ENCODE data around the gene PPIP5K1.

Gene PPIP5K1

DNA sequence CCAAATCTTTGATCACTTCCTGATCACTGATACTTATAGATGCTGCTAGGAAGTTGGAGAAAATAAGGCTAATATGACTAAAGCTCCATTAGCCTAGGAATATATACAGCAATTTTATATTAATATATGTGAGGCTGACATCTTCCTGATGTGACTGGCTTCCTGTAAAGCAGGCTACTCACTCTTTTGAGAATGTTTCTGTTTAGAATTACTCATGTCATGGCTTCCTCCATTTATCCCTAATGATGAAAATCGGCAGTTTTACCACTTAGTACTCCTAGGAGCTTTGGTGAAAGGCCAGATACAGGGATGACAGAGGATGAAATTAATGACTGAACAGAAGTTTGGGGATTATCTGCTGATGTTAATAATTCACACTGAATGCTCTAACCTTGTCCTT lies 76.5 kb downstream of the PPIP5K1 start:
- Histone ChIP-seq H3K27ac (no peak overlapping the region), H3K9me3 (no peaks in the 10 kb centered on the region), H3K27me3 (no peaks in the 10 kb centered on the region), H3K36me3 (no peaks in the 10 kb centered on the region), H3K4me3 (no peak overlapping the region), H3K4me1 (peaks cover 0 to 45% (median 36%) of the 10 kb centered on the region in 4 donors)
- intact Hi-C loops (cut with DNase I; ENCODE audit: low total_unique reads): loop anchor here (10.0 kb wide), 1 partner anchor 261 kb away; the partner anchor contains the start of gene ELL3
- TF ChIP-seq, protein P1, sequence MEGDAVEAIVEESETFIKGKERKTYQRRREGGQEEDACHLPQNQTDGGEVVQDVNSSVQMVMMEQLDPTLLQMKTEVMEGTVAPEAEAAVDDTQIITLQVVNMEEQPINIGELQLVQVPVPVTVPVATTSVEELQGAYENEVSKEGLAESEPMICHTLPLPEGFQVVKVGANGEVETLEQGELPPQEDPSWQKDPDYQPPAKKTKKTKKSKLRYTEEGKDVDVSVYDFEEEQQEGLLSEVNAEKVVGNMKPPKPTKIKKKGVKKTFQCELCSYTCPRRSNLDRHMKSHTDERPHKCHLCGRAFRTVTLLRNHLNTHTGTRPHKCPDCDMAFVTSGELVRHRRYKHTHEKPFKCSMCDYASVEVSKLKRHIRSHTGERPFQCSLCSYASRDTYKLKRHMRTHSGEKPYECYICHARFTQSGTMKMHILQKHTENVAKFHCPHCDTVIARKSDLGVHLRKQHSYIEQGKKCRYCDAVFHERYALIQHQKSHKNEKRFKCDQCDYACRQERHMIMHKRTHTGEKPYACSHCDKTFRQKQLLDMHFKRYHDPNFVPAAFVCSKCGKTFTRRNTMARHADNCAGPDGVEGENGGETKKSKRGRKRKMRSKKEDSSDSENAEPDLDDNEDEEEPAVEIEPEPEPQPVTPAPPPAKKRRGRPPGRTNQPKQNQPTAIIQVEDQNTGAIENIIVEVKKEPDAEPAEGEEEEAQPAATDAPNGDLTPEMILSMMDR (IDR thresholded peaks at IDR 0.05): no peak
- DNase-seq: no peak

DNA sequence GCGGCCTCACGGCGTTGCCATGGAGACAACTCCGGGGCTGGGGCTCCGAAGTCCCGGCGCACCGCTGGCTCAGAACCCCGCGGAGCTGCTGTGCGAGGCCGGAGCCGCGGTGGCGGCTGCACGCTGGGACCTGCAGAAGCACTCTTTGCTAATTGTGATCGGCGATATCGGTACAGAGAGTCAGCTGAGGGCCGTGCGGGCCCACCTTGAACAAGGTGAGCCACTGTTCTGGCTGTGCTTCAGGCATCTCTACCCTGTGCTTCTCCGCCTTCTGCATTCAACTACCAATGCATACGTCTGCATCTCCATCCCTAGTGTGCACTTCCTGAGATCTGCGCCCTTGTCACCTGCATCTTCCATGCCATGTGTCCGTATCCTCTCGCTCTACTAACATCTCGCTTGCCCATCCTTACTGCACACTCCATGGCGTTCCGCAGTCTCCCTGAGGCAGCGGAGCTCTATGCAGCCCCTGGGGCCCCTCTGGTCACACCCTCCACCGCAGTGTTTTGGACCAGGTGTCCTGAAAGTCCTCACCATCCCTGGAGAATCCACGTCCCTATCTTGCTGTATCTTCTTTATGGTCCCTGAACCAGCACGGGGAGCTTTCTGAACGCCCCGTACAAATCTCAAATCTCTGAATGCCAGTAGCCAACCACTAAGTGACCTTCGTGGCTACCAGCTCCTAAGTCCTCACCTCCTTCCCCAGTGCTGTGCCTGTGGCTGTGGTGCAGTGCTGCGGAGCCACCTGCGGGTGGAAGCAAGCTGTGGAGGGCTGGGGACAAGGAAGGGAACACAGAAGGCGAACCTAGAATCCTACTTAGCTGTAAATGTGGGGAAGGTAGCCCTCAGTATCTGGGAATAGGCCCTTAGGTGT lies 78.8 kb downstream of the PPIP5K1 start:
- peak overlapping the region in 1 of 2 donors; percentile 44 for H3K27ac ChIP-seq
- intact Hi-C loops (cut with DNase I; ENCODE audit: low total_unique reads): loop anchor here (10.0 kb wide), 1 partner anchor 264 kb away; the partner anchor contains the start of gene ELL3

DNA sequence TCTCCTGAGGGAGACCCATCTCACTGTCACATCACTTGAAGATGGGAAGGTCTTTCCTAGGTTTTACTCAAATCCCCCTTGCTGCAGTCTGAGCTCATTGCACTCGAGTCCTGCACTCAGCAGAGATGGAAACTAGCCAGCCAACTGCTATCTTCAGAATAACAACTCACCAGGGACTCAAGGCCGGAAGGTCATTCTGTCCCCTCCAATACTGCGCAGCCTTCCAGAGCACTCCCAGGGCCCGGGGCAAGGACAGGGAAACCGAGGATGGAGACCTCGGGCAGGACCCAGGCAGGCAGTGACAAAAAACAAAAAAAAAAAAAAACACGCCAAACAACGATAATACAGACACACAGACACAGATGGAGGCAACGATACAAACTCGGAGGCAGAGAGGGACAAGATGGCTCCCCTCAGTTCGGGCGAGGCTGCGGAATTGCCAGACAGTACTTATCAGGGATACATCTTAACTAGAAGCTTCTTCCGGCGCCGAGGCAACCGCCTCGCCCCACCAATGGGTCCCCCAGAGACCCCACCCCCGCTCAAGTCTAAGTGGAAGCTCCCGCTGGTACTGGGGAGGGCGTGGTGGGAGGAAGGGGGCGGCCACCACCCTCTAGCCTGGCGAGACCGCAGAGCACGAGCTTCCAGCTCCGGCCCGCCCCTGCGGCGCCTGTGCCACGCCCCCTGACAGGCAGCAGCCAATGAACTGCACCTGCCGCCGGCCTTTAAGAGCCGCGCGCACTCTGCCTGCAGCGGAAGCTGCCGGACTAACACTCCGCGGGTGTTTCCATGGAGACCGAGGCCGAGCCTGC lies 79.6 kb downstream of the PPIP5K1 start:
- H3K9me3 ChIP-seq: no peaks in the 10 kb centered on the region
- peak overlapping the region; percentile 64 to 65 for H3K4me3 ChIP-seq
- H3K36me3 ChIP-seq: no peaks in the 10 kb centered on the region
- DNase-seq: peak; percentile 98 to 99
- TF ChIP-seq, protein P1 (IDR thresholded peaks at IDR 0.05): peak; percentile 23 to 39
- H3K27ac ChIP-seq: peak overlapping the region; percentile 80 to 81
- intact Hi-C loops (cut with DNase I; ENCODE audit: low total_unique reads): loop anchor here (1.0 to 10.0 kb wide), 2 partner anchors 17 to 264 kb away; partner anchors contain the start of genes ELL3 and TP53BP1
- H3K27me3 ChIP-seq: no peaks in the 10 kb centered on the region
- peaks cover 0 to 24% (median 16%) of the 10 kb centered on the region in 4 donors for H3K4me1 ChIP-seq

More for the DNA sequence above, 78.8 kb downstream of the PPIP5K1 start:
- Histone ChIP-seq H3K9me3 (no peaks in the 10 kb centered on the region), H3K27me3 (no peaks in the 10 kb centered on the region), H3K4me3 (peak overlapping the region; percentile 64 to 65), H3K4me1 (peaks cover 0 to 31% (median 23%) of the 10 kb centered on the region in 4 donors), H3K36me3 (no peaks in the 10 kb centered on the region)
- TF ChIP-seq, protein P1 (IDR thresholded peaks at IDR 0.05): peak in 1 of 2 experiments; percentile 6
- DNase-seq: peak in 1 of 2 donors; percentile 54

DNA sequence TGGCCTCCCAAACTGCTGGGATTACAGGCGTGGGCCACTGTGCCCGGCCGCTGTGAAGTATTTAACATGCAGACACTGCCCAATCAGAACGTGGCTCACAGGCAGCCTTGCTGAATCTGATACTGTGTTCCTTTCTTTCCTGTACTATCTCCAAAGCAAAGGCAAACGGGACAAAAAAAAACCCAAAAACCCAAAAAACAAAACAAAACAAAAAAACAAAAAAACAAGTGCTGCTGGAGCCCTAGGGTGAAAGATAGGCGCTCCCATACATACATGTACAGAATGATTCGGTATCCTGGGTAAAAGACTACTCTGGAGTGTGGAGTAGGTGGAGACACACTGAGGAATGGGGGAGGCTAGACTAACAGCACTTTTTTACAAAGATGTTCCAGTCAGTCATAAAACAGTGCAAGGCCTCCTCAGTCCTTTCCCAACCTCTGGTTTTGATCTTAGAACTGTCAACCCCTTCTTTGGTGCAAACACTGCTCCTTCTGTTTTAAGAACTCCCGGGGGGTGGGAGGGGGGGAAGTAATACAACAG lies 80.3 kb downstream of the PPIP5K1 start:
- Histone ChIP-seq H3K9me3 (no peaks in the 10 kb centered on the region), H3K27me3 (no peaks in the 10 kb centered on the region), H3K4me3 (peak overlapping the region; percentile 64 to 65), H3K27ac (peak overlapping the region; percentile 80 to 81), H3K36me3 (no peaks in the 10 kb centered on the region), H3K4me1 (peaks cover 0 to 24% (median 16%) of the 10 kb centered on the region in 4 donors)
- peak in 1 of 2 donors; percentile 68 for DNase-seq
- intact Hi-C loops (cut with DNase I; ENCODE audit: low total_unique reads): loop anchor here (1.0 to 10.0 kb wide), 2 partner anchors 16 to 265 kb away; partner anchors contain the start of genes ELL3 and TP53BP1
- TF ChIP-seq, protein P1 (IDR thresholded peaks at IDR 0.05): no peak
